ENCODE results near the gene TIGD6. TPM values are rescaled to one million over a fixed set of nuclear protein-coding genes. Genes with fewer than 3 reads are reported as not detected.

The TIGD6 gene
- total RNA-seq, 1 experiment from 2014 or later = 4.3 TPM

DNA sequence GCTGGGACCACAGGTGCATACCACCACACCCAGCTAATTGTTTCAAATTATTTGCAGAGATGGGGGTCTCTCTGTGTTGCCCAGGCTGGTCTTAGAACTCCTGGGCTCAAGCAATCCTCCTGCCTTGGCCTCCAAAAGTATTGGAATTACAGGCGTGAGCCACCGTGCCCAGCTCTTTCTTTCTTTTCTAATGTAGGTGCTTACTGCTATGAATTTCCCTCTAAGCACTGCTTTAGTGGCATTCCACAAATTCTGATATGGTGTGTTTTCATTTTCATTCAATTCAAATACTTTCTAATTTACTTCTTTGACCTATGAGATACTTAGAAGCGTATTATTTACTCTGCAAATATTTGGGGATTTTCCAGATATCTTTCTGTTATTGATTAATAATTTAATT, 15.0 kb upstream of the TIGD6 start:
- Mint-ChIP-seq H3K27ac (ENCODE audit: unreplicated experiment) (no peak overlapping the region), H3K4me3 (ENCODE audit: unreplicated experiment) (no peak overlapping the region), H3K36me3 (ENCODE audit: insufficient read depth, unreplicated experiment) (peaks cover 94% of the 10 kb centered on the region), H3K27me3 (ENCODE audit: insufficient read depth, unreplicated experiment) (no peaks in the 10 kb centered on the region), H3K9me3 (ENCODE audit: unreplicated experiment) (peaks cover 12% of the 10 kb centered on the region), H3K4me1 (ENCODE audit: low read depth, unreplicated experiment) (no peaks in the 10 kb centered on the region)
- ChIA-PET CTCF (no interaction called here), POLR2A (no interaction called here)
- Histone ChIP-seq H3K36me3 (ENCODE audit: control insufficient read depth, insufficient read depth, low read length) (peaks cover 18% of the 10 kb centered on the region), H3K9me3 (peaks cover 15% of the 10 kb centered on the region; the same call in 1 of the 2 replicates), H3K27me3 (replicated peaks; ENCODE audit: control insufficient read depth, insufficient read depth, low read length) (no peaks in the 10 kb centered on the region), H3K4me3 (ENCODE audit: low read depth, low read length) (no peak overlapping the region), H3K4me1 (no peaks in the 10 kb centered on the region)
- TF ChIP-seq, protein P1, sequence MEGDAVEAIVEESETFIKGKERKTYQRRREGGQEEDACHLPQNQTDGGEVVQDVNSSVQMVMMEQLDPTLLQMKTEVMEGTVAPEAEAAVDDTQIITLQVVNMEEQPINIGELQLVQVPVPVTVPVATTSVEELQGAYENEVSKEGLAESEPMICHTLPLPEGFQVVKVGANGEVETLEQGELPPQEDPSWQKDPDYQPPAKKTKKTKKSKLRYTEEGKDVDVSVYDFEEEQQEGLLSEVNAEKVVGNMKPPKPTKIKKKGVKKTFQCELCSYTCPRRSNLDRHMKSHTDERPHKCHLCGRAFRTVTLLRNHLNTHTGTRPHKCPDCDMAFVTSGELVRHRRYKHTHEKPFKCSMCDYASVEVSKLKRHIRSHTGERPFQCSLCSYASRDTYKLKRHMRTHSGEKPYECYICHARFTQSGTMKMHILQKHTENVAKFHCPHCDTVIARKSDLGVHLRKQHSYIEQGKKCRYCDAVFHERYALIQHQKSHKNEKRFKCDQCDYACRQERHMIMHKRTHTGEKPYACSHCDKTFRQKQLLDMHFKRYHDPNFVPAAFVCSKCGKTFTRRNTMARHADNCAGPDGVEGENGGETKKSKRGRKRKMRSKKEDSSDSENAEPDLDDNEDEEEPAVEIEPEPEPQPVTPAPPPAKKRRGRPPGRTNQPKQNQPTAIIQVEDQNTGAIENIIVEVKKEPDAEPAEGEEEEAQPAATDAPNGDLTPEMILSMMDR (IDR thresholded peaks at IDR 0.05; ENCODE audit: insufficient read depth in 1 of 2, low read depth in 1 of 2, low read length in 1 of 2, severe bottlenecking in 1 of 2, unreplicated experiment in 1 of 2) = no peak
- intact Hi-C loops (cut with micrococcal nuclease; ENCODE audit: unreplicated experiment) = no loop called here
- no TSS peak for BruUV-seq (replicated peaks)
- DNase-seq = no peak

DNA sequence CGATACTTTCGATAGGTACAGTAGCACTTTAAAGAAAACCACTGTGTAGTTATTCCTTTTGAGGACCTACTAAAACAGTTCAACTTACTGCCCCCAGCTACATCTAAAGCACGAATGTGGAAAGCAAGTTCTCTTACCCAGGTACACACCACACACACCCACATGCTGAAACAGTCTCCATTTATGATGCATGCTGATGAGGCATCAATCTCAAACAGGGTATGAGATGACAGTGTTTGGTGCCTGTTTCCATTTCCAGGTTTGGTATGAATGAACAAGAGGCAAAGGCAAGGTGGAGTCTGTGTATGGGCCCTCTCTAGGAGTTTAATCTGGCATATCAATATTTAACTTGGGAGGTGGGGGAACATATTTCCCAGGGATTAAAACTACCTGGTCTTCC, 14.0 kb upstream of the TIGD6 start:
- Histone ChIP-seq H3K27me3 (replicated peaks; ENCODE audit: control insufficient read depth, insufficient read depth, low read length) (no peaks in the 10 kb centered on the region), H3K4me3 (ENCODE audit: low read depth, low read length) (no peak overlapping the region), H3K9me3 (peaks cover 15% of the 10 kb centered on the region; the same call in 1 of the 2 replicates), H3K36me3 (ENCODE audit: control insufficient read depth, insufficient read depth, low read length) (peaks cover 22% of the 10 kb centered on the region), H3K4me1 (no peaks in the 10 kb centered on the region)
- peaks cover 94% of the 10 kb centered on the region for H3K36me3 Mint-ChIP-seq (ENCODE audit: insufficient read depth, unreplicated experiment)
- H3K27ac Mint-ChIP-seq (ENCODE audit: unreplicated experiment) = no peak overlapping the region
- POLR2A ChIA-PET = no interaction called here
- no peak overlapping the region for H3K4me3 Mint-ChIP-seq (ENCODE audit: unreplicated experiment)
- H3K27me3 Mint-ChIP-seq (ENCODE audit: insufficient read depth, unreplicated experiment) = no peaks in the 10 kb centered on the region
- H3K9me3 Mint-ChIP-seq (ENCODE audit: unreplicated experiment) = peaks cover 12% of the 10 kb centered on the region
- DNase-seq = no peak
- BruUV-seq (replicated peaks) = no TSS peak
- H3K4me1 Mint-ChIP-seq (ENCODE audit: low read depth, unreplicated experiment) = no peaks in the 10 kb centered on the region
- intact Hi-C loops (cut with micrococcal nuclease; ENCODE audit: unreplicated experiment) = no loop called here
- CTCF ChIA-PET = no interaction called here
- TF ChIP-seq, protein P1 (IDR thresholded peaks at IDR 0.05; ENCODE audit: insufficient read depth in 1 of 2, low read depth in 1 of 2, low read length in 1 of 2, severe bottlenecking in 1 of 2, unreplicated experiment in 1 of 2) = no peak

DNA sequence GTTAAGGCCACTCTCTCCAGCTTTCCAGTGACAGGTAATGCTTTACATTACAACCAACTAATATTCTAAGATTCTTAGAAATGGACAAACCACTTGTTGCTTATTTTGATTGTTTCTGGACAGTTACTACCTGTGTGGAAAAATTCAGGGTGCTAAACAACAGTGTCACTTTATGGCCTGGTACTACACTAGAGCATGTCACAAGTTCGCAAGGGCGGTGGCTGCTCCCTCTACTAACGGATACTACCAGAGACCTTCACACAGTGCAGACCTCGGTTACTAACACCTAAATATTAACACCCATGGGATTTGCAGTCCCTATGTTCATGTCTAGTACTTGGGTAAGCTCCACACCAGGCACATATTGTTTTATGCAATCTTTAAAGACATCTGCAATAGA, 13.5 kb upstream of the TIGD6 start:
- CTCF ChIA-PET = no interaction called here
- no peaks in the 10 kb centered on the region for H3K4me1 Mint-ChIP-seq (ENCODE audit: low read depth, unreplicated experiment)
- Histone ChIP-seq H3K4me1 (no peaks in the 10 kb centered on the region), H3K27me3 (replicated peaks; ENCODE audit: control insufficient read depth, insufficient read depth, low read length) (no peaks in the 10 kb centered on the region), H3K4me3 (ENCODE audit: low read depth, low read length) (no peak overlapping the region), H3K9me3 (peaks cover 15% of the 10 kb centered on the region; the same call in 1 of the 2 replicates), H3K36me3 (ENCODE audit: control insufficient read depth, insufficient read depth, low read length) (peaks cover 22% of the 10 kb centered on the region)
- peaks cover 12% of the 10 kb centered on the region for H3K9me3 Mint-ChIP-seq (ENCODE audit: unreplicated experiment)
- POLR2A ChIA-PET = no interaction called here
- TF ChIP-seq, protein P1 (IDR thresholded peaks at IDR 0.05; ENCODE audit: insufficient read depth in 1 of 2, low read depth in 1 of 2, low read length in 1 of 2, severe bottlenecking in 1 of 2, unreplicated experiment in 1 of 2) = no peak
- DNase-seq = no peak
- H3K36me3 Mint-ChIP-seq (ENCODE audit: insufficient read depth, unreplicated experiment) = peaks cover 92% of the 10 kb centered on the region
- H3K4me3 Mint-ChIP-seq (ENCODE audit: unreplicated experiment) = no peak overlapping the region
- no peak overlapping the region for H3K27ac Mint-ChIP-seq (ENCODE audit: unreplicated experiment)
- BruUV-seq (replicated peaks) = no TSS peak
- intact Hi-C loops (cut with micrococcal nuclease; ENCODE audit: unreplicated experiment) = no loop called here
- H3K27me3 Mint-ChIP-seq (ENCODE audit: insufficient read depth, unreplicated experiment) = no peaks in the 10 kb centered on the region

Data from Caco-2 (cell line).